Right lobe of liver (tissue), 4 donors: ENCODE results near the gene DCDC2.

Experiments
- POLR2A ChIP-seq: fragments of 450-650 bp; IDR thresholded peaks from one replicate; pipeline ENCODE4 v1.6.1; 2017; ENCODE audit warnings: antibody characterized with exemption, mild to moderate bottlenecking
- TF ChIP-seq, protein P1 (sequence below), 4 donors: fragments of 200-600 bp in 3 of 4; fragments of 450-650 bp in 1 of 4; IDR thresholded peaks; one replicate each; pipeline versions ENCODE4 v1.5.1 to v1.8.0; 2016 to 2022; ENCODE audit warnings: antibody characterized with exemption in 4 of 4, mild to moderate bottlenecking in 2 of 4
- donor health status: DM: no; HTN: no; CAD: no.
- donor health status: DM: no; HTN: no; CAD: no.
- donor health status: DM: no; HTN: yes; CAD: no.

DNA sequence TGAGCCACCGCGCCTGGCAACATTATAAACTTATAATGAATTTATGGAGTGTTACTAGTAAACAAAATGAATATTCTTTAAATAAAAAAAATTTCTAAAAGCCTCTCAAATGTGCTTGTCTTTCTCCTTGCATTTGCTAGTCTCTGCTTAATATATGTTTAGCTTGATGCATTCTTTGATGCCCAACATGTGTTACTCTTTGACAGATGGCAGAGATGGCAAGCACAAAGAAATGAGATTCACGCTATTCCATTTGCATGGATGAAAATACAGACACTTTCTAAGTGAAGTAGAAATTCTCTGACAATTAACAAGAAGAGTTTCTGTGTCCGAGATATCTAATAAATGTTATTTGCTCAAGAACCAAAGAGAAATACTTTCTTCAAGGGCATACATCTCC is 30.1 kb downstream of the DCDC2 start:
- TF ChIP-seq, protein P1, sequence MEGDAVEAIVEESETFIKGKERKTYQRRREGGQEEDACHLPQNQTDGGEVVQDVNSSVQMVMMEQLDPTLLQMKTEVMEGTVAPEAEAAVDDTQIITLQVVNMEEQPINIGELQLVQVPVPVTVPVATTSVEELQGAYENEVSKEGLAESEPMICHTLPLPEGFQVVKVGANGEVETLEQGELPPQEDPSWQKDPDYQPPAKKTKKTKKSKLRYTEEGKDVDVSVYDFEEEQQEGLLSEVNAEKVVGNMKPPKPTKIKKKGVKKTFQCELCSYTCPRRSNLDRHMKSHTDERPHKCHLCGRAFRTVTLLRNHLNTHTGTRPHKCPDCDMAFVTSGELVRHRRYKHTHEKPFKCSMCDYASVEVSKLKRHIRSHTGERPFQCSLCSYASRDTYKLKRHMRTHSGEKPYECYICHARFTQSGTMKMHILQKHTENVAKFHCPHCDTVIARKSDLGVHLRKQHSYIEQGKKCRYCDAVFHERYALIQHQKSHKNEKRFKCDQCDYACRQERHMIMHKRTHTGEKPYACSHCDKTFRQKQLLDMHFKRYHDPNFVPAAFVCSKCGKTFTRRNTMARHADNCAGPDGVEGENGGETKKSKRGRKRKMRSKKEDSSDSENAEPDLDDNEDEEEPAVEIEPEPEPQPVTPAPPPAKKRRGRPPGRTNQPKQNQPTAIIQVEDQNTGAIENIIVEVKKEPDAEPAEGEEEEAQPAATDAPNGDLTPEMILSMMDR (IDR thresholded peaks at IDR 0.05) = no peak
- TF ChIP-seq POLR2A = no peak
